HG02642 (cell line): ENCODE measurements around the gene COX19.

Experiments
- ATAC-seq: cut with Tn5 transposase; IDR thresholded peaks from one replicate; pipeline ENCODE4 v1.9.1; 2021; ENCODE audit warnings: mild to moderate bottlenecking; ENCODE audit not compliant: unreplicated experiment, poor library complexity

Gene COX19

GRCh38 chr7:992709-993607 is 17.6 kb upstream of the COX19 start:
- ATAC-seq: peak; percentile 82

- ATAC-seq: no peak
These were observed 16.6 kb upstream of the COX19 start for GRCh38 chr7:991729-992656.

- ATAC-seq: no peak
These were observed 15.8 kb upstream of the COX19 start for GRCh38 chr7:990933-991728.

GRCh38 chr7:990352-990932 is 15.1 kb upstream of the COX19 start:
- ATAC-seq: no peak

- ATAC-seq: no peak
These were observed 13.7 kb upstream of the COX19 start for GRCh38 chr7:988963-989529.

- ATAC-seq: no peak
These were observed 13.1 kb upstream of the COX19 start for GRCh38 chr7:988426-988911.

GRCh38 chr7:987909-988308 is 12.6 kb upstream of the COX19 start:
- ATAC-seq: no peak

GRCh38 chr7:986766-987751 is 11.7 kb upstream of the COX19 start:
- no peak for ATAC-seq

- no peak for ATAC-seq
These were observed 10.8 kb upstream of the COX19 start for GRCh38 chr7:985915-986741.

- no peak for ATAC-seq
These were observed 9.7 kb upstream of the COX19 start for GRCh38 chr7:985127-985416.

GRCh38 chr7:984361-985126 is 9.2 kb upstream of the COX19 start:
- no peak for ATAC-seq

- no peak for ATAC-seq
These were observed 8.3 kb upstream of the COX19 start for GRCh38 chr7:983616-984071.

GRCh38 chr7:983004-983615 is 7.8 kb upstream of the COX19 start, which contains the start of gene CYP2W1:
TSS of gene CYP2W1 (plus strand) at chr7:983181. CDS start at chr7:983212, 31 bp downstream.
- ATAC-seq: no peak

GRCh38 chr7:982511-983003 is 7.2 kb upstream of the COX19 start:
- no peak for ATAC-seq

- ATAC-seq: no peak
These were observed 6.6 kb upstream of the COX19 start for GRCh38 chr7:981793-982510.
